ENCODE measurements around the gene AP2M1. TPM values are rescaled to one million over a fixed set of nuclear protein-coding genes. Genes with fewer than 3 reads are reported as not detected.
A peak's percentile ranks its signal among the peaks of the same experiment; 100 is the strongest.

Gene AP2M1
- total RNA-seq, 2 donors from 2014 or later: 53.4 to 70.9 TPM

- peak in 1 of 3 donors; percentile 13 for TF ChIP-seq POLR2A (IDR thresholded peaks at IDR 0.05)
- TF ChIP-seq, protein P1, sequence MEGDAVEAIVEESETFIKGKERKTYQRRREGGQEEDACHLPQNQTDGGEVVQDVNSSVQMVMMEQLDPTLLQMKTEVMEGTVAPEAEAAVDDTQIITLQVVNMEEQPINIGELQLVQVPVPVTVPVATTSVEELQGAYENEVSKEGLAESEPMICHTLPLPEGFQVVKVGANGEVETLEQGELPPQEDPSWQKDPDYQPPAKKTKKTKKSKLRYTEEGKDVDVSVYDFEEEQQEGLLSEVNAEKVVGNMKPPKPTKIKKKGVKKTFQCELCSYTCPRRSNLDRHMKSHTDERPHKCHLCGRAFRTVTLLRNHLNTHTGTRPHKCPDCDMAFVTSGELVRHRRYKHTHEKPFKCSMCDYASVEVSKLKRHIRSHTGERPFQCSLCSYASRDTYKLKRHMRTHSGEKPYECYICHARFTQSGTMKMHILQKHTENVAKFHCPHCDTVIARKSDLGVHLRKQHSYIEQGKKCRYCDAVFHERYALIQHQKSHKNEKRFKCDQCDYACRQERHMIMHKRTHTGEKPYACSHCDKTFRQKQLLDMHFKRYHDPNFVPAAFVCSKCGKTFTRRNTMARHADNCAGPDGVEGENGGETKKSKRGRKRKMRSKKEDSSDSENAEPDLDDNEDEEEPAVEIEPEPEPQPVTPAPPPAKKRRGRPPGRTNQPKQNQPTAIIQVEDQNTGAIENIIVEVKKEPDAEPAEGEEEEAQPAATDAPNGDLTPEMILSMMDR (IDR thresholded peaks at IDR 0.05): no peak
- 70 to 73% methylated on average over 15 to 19 of the region's 19 CpGs for WGBS, 2 donors
- no peak overlapping the region for H3K4me3 ChIP-seq
- DNase-seq (peak in 3 of 4 donors; percentile 46 to 64 (median 47)), ATAC-seq (no peak)
- peaks cover 1 to 22% of the 10 kb centered on the region in 2 donors for H3K36me3 ChIP-seq (replicated peaks in 1 of 2; ENCODE audit: insufficient read depth in 1 of 2, low read depth in 2 of 2)
- H3K27me3 ChIP-seq: no peaks in the 10 kb centered on the region
- H3K4me1 ChIP-seq: peaks cover 34% of the 10 kb centered on the region
- no peaks in the 10 kb centered on the region for H3K9me3 ChIP-seq
- intact Hi-C loops (cut with DNase I): no loop called here
- H3K27ac ChIP-seq: peak overlapping the region in 3 of 4 donors; percentile 47 to 84 (median 73)
Observed at GRCh38 chr3:184176377-184177330, 2.0 kb downstream of the AP2M1 start.

GRCh38 chr3:184177331-184177731 is 2.7 kb downstream of the AP2M1 start:
- Histone ChIP-seq H3K4me3 (no peak overlapping the region), H3K4me1 (peaks cover 34% of the 10 kb centered on the region)

GRCh38 chr3:184177767-184178306 is 3.2 kb downstream of the AP2M1 start:
- H3K4me1 ChIP-seq: peaks cover 34% of the 10 kb centered on the region

More at GRCh38 chr3:184177331-184177731, 2.7 kb downstream of the AP2M1 start:
- intact Hi-C loops (cut with DNase I): no loop called here
- DNase-seq (no peak), ATAC-seq (no peak)
- TF ChIP-seq POLR2A (IDR thresholded peaks at IDR 0.05): no peak
- TF ChIP-seq, protein P1 (IDR thresholded peaks at IDR 0.05): no peak
- WGBS, 2 donors: 63 to 66% methylated on average over 2 to 4 of the region's 4 CpGs
- Histone ChIP-seq H3K27me3 (no peaks in the 10 kb centered on the region), H3K27ac (peak overlapping the region in 2 of 4 donors; percentile 47 to 84), H3K36me3 (replicated peaks in 1 of 2; ENCODE audit: insufficient read depth in 1 of 2, low read depth in 2 of 2) (peaks cover 8 to 29% of the 10 kb centered on the region in 2 donors), H3K9me3 (no peaks in the 10 kb centered on the region)

GRCh38 chr3:184178521-184179138 is 4.0 kb downstream of the AP2M1 start:
- DNase-seq (no peak), ATAC-seq (no peak)
- Histone ChIP-seq H3K27me3 (no peaks in the 10 kb centered on the region), H3K4me3 (no peak overlapping the region), H3K36me3 (replicated peaks in 1 of 2; ENCODE audit: insufficient read depth in 1 of 2, low read depth in 2 of 2) (peaks cover 15 to 42% of the 10 kb centered on the region in 2 donors), H3K4me1 (peaks cover 34% of the 10 kb centered on the region), H3K9me3 (no peaks in the 10 kb centered on the region), H3K27ac (no peak overlapping the region)
- intact Hi-C loops (cut with DNase I): no loop called here
- no peak for TF ChIP-seq POLR2A (IDR thresholded peaks at IDR 0.05)
- TF ChIP-seq, protein P1 (IDR thresholded peaks at IDR 0.05): no peak
- WGBS, 2 donors: 93 to 96% methylated on average over 13 of the region's 13 CpGs

More at GRCh38 chr3:184177767-184178306, 3.2 kb downstream of the AP2M1 start:
- Histone ChIP-seq H3K27ac (no peak overlapping the region), H3K27me3 (no peaks in the 10 kb centered on the region), H3K36me3 (replicated peaks in 1 of 2; ENCODE audit: insufficient read depth in 1 of 2, low read depth in 2 of 2) (peaks cover 8 to 34% of the 10 kb centered on the region in 2 donors), H3K4me3 (no peak overlapping the region), H3K9me3 (no peaks in the 10 kb centered on the region)
- DNase-seq (no peak), ATAC-seq (no peak)
- no peak for TF ChIP-seq POLR2A (IDR thresholded peaks at IDR 0.05)
- TF ChIP-seq, protein P1 (IDR thresholded peaks at IDR 0.05): no peak
- intact Hi-C loops (cut with DNase I): no loop called here
- WGBS, 2 donors: 86 to 90% methylated on average over 12 to 14 of the region's 14 CpGs

All from body of pancreas (tissue), 4 donors.